Effector CD4-positive, alpha-beta T cell (primary cell): Measurements from ENCODE around the gene C4A.
"Not testable (repeated sequence)": the region's sequence is repeated elsewhere in the genome, so short reads cannot be mapped to it uniquely, and the experiment has no call there.

Experiments used
- DNase-seq: peaks from one replicate; pipeline ENCODE4 v3.0.0-alpha.2; 2020

C4A gene

DNA sequence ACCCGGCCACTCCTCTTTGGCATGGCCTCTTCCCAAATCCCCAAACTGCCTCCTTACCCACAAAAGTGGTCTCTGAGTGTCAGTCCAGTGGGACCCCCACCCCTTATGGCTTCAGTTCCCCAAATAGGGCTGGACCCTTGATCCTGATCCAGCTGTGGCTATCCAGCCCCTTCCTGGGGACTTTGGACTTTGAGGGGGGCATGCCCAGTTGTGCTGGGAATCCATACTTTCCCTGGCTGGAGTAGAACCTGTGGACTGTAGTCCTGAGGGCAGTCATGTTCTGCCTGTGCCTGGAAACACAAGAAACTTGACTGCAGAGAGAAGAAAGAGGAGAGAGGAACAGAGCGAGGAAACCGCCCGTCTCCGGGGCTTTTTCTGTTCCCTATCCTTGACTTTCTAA lies 55.3 kb downstream of the C4A start:
- not testable (repeated sequence) for DNase-seq

DNA sequence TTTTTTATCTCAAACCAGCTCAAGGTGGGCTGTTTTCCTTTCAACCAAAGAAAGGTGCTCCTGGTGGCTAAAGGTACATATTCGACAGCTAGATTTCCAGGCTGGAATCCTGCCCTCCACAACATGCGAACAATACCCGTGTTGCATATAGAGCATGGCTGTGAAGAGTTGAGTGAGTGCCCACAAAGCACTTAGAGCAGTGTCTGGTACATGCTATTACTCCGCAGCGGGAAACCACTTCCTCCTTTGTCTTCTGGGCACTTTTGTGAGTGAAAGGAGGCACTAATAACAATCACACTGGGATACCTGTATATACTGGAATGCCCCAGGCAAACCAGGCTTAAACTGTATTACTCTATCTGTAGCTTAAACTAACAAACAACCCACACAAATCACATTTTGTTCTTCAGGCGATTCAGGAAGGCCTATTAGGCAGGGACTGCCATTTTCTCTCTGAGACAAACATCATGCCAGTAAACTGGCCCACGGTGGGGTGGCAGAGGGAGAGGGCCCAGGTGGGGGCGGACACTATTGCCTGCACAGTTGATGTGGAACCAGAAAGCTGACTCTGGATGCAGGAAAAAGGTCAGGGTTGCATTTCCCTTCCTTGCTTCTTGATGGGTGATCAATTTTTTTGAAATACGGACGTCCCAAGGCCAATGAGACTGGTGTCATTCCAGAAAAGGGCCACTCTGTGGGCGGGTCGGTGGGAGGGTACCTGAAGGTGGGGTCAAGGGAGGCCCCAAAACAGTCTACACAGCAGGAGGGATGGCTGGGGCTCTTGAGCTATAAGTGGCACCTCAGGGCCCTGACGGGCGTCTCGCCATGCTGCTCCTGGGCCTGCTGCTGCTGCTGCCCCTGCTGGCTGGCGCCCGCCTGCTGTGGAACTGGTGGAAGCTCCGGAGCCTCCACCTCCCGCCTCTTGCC lies 56.0 kb downstream of the C4A start, which contains the start of gene CYP21A2:
Gene CYP21A2, plus strand, starts transcription at position 818 of the 927 bp plus-strand sequence. Its CDS starts 8 bp downstream, at position 826.
- DNase-seq: not testable (repeated sequence)

DNA sequence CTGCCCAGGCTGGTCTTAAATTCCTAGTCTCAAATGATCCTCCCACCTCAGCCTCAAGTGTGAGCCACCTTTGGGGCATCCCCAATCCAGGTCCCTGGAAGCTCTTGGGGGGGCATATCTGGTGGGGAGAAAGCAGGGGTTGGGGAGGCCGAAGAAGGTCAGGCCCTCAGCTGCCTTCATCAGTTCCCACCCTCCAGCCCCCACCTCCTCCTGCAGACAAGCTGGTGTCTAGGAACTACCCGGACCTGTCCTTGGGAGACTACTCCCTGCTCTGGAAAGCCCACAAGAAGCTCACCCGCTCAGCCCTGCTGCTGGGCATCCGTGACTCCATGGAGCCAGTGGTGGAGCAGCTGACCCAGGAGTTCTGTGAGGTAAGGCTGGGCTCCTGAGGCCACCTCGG lies 57.0 kb downstream of the C4A start:
- not testable (repeated sequence) for DNase-seq

DNA sequence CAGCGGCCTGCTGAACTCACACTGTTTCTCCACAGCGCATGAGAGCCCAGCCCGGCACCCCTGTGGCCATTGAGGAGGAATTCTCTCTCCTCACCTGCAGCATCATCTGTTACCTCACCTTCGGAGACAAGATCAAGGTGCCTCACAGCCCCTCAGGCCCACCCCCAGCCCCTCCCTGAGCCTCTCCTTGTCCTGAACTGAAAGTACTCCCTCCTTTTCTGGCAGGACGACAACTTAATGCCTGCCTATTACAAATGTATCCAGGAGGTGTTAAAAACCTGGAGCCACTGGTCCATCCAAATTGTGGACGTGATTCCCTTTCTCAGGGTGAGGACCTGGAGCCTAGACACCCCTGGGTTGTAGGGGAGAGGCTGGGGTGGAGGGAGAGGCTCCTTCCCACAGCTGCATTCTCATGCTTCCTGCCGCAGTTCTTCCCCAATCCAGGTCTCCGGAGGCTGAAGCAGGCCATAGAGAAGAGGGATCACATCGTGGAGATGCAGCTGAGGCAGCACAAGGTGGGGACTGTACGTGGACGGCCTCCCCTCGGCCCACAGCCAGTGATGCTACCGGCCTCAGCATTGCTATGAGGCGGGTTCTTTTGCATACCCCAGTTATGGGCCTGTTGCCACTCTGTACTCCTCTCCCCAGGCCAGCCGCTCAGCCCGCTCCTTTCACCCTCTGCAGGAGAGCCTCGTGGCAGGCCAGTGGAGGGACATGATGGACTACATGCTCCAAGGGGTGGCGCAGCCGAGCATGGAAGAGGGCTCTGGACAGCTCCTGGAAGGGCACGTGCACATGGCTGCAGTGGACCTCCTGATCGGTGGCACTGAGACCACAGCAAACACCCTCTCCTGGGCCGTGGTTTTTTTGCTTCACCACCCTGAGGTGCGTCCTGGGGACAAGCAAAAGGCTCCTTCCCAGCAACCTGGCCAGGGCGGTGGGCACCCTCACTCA lies 57.7 kb downstream of the C4A start:
- DNase-seq: not testable (repeated sequence)

DNA sequence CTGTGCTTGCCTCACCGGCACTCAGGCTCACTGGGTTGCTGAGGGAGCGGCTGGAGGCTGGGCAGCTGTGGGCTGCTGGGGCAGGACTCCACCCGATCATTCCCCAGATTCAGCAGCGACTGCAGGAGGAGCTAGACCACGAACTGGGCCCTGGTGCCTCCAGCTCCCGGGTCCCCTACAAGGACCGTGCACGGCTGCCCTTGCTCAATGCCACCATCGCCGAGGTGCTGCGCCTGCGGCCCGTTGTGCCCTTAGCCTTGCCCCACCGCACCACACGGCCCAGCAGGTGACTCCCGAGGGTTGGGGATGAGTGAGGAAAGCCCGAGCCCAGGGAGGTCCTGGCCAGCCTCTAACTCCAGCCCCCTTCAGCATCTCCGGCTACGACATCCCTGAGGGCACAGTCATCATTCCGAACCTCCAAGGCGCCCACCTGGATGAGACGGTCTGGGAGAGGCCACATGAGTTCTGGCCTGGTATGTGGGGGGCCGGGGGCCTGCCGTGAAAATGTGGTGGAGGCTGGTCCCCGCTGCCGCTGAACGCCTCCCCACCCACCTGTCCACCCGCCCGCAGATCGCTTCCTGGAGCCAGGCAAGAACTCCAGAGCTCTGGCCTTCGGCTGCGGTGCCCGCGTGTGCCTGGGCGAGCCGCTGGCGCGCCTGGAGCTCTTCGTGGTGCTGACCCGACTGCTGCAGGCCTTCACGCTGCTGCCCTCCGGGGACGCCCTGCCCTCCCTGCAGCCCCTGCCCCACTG lies 58.6 kb downstream of the C4A start:
- not testable (repeated sequence) for DNase-seq

DNA sequence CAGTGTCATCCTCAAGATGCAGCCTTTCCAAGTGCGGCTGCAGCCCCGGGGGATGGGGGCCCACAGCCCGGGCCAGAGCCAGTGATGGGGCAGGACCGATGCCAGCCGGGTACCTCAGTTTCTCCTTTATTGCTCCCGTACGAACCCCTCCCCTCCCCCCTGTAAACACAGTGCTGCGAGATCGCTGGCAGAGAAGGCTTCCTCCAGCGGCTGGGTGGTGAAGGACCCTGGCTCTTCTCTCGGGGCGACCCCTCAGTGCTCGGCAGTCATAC lies 59.1 kb downstream of the C4A start:
- not testable (repeated sequence) for DNase-seq

DNA sequence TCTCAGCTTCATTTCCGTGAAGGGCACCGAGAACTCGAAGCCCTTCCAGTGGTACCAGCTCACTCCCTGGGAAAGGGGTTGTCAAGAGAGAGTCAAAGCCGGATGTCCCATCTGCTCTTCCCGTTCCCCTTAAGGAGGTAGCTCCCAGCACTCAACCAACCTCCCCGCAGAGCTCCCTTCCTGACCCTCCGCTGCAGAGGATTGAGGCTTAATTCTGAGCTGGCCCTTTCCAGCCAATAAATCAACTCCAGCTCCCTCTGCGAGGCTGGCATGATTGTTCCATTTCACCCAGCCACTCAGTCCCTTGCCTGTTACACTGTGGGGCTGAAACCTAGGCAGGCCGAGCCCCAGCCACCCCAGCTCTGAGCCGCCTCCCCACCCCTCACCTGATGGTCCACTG lies 59.5 kb downstream of the C4A start:
- DNase-seq: not testable (repeated sequence)

DNA sequence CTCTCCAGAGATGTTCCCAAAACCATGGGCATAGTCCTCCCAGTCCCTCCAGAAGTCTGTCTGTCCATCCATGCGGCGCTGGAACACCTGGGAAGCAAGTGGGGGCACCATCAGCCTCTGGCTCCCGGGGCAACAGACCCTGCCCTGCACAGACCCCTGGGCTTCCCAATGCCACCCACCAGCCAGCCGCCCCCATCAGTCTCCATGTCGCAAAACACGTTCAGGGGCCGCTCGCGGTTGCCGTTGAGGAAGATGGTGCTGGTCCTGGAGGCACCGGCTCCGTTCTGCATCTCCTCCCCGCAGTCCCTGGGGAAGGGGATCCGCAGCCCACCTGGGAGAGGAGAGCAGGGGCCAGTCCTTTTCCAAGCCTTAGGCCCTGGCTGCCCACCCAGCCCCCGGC lies 60.4 kb downstream of the C4A start:
- DNase-seq: not testable (repeated sequence)

DNA sequence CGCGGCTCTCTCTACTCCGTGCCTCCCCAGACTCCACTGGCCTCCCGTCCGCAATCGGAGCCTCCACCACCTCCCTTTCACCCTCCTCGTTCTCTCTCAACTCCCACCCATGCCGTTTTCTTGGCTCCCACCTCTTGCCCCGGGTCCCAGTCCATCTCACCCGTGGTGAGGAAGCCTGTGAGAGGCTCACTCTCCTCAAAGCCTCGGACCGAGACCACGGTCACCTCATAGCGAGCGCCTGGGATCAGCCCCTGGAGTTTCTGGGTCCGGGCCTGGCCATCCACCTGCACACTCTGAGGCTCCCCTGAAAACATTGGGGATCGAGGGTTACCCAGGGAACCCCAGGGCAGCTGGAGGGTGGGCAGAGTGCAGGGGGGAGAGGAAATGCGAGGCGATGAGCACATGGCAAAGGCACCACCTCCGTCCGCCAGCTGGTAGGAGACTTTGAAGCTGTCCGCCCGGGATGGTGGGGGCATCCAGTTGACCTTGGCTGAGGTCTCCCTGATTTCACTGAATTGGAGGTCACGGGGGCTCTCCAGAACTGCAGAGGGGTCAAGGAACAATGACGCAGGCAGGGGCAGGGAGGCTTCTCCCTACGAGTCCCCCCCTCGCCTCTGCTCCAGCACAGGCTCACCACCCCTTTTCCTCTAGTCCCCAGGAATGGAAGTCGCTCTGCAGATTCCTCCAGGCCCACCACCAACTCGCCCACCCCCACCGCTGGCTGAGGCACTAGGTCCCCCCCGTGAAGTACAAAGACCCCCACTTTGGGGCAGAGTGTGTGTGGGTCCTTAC lies 61.9 kb downstream of the C4A start:
- not testable (repeated sequence) for DNase-seq

DNA sequence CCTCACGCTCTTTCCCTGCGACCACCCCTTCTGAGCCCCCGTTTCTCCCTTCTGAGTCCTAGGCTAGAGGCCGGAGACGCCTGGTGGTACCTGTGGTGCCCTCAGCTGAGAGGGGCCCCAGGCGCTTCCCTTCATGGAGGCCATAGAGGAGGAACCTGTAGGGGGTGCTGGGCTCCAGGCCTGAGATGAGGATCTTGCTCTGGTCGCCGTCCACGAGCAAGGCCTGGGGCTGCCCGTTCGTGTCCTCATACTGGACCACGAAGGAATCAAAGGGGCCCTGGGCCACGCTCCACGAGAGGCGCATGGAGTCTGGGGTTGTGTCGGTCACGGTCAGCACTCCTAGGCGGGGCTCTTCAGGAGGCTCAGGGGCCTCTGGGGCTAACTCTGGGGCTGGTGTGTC lies 63.1 kb downstream of the C4A start:
- DNase-seq: not testable (repeated sequence)

DNA sequence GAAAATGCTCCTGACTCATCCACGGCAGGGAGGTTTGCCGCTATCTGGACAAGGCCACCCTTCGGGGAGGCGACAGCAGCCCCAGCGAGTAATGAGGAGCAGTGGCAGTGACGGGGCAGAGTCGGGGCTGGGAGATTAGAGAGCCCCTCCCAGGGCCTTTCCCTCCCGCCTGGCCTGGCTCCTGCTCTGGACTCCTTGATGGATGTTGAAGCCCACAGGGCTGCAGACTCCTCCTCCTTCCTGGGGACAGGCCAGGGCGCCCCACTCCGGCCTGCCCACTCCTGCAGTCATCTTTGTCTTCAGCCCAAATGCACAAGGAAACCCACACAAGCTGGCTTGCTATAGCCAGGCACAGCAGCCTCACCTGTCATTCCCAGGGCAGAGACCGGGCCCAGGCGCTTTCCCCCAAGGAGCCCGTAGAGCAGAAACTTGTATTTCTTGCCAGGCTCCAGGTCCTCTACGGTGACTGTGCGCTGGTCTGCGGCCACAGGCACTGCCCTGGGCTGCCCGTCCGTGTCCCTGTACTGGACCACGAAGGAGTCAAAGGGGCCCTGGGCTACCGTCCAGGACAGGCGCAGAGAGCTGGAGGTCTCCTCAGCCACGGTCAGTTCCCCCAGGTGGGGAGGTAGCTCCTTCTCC lies 64.1 kb downstream of the C4A start:
- DNase-seq: no peak

DNA sequence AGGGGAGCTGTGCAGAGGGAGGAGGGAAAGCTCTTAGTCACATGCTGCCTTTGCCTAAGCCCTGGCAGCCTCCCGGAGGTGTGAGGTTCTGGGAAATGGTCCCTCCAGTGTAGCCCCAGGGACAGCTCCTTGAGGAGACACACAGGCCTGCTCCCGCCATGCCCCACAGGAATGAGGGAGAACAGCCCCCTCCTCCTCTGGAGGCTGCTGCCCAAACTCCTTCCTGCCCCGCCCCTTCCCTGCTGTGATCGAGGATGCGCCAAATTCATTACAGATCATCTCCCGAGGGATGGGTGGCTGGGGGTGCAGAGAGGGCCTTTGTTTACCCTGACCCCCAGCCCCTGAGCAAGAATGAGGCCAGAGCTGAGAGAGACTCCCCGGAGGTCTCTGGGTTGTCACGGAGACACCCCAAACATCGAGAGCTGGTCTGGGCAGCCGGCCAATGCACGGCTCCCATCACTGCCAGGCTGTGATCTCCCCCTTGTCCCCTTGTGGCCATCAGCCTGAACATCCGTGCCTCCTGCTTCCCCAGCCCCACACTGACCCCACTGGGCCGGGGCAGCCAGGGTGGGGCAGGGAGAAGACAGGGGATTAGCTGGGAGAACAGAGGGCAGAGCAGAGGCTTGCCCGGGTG lies 64.7 kb downstream of the C4A start:
- DNase-seq: no peak

DNA sequence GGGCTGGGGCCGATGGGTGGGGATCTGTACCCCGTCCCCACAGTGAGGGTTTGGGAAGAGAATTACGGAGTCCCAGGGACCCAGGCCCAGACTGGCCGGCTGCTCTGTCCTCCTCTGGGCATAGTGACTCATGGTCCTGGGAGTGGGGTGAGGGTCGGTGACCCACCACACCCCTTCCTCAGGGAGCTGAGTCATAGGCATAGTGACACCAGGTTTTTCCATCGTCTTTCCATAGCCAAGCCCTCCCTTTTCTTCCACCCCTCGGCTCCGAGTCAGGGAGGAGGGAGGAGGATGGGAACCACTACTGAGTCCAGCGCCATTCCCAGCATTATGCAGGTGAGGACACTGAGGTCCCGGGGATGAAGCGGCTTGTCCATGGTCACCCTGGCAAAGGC lies 65.2 kb downstream of the C4A start:
- no peak for DNase-seq

DNA sequence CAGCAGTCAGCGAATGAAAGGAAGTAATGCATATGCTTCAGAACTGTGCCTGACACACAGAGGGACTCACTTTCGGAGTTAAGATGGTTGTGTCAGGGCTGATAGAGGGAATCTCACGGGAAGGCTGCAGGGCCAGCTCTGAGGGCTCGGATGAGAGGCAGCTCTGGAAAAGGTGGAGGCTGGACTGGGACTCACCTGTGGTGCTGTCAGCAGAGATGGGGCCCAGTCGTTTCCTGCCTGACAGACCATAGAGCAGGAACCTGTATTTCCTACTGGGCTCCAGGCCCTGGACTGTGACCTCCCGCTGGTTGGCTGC lies 65.6 kb downstream of the C4A start:
- DNase-seq: no peak

DNA sequence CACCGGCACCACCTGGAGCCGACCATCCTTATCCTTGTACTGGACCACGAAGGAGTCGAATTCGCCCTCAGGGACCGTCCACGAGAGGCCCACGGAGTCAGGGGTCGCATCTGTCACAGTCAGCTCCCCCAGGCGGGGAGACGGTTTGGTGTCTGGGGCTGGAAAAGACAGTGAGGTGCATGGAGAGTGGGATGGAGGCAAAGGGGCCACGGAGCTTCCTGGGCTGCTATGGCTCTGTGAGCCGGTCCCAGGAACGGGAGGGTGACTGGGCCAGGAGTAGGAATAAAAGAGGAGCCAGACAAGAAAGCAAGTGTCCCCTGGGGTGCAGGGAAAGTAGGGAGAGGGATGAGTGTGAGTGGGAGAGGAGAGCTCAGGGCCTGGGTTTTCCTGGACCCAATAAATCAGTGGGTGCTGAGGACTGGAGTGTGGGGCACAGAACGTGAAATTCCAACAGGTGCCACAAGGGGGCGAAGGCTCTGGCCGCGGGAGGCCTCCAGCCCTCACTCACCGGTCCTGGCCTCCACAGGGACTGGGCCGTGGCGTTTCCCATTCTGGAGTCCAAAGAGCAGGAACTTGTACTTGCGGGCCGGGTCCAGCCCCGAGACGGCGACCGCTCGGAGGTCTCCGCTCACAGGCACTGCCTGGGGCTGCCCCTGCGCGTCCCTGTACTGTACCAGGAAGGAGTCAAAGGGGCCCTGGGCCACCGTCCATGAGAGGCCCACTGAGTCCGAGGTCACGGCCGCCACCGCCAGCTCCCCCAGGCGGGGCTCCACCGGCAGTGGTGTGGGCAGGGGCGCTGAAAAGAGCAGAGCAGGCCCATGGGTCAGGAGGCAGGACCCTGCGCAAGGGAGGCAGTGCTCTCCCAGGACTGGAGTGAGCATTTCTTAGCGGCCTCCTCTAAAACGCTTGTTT lies 66.3 kb downstream of the C4A start:
- peak; percentile 54 for DNase-seq

DNA sequence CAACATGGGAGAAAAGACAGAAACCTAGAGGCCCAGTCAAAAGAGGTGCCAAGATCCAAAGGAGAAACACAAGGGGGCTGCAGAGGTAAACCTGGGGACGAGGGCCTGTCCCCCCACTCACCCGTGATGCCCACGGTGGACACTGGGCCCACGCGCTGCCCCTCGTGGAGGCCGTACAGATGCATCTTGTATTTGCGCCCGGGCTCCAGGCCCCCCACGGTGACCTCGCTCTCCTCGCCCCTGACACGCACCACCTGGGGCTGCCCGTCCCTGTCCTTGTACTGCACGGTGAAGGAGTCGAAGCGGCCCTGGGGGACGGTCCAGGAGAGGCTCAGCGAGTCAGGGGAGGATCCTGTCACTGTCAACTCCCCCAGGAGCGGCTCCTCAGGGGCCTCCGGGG lies 67.3 kb downstream of the C4A start:
- not testable (repeated sequence) for DNase-seq

DNA sequence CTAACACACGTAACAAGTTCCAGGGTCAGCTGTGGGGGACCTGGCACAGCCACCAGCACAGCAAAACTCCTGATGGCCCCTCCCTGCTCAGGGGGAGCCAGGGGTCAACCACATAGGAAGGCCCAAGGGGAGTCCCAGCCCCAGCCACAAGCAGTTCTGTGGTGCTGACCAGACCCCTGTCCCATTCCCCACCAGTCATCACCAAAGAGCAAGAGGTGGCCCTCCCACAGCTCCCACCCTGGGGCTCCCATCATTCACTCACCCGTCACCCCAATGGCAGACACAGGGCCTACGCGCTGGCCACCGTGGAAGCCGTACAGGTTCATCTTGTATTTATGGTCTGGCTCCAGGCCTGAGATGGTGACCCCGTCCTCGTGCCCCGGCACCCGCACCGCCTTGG lies 67.9 kb downstream of the C4A start:
- DNase-seq: not testable (repeated sequence)

DNA sequence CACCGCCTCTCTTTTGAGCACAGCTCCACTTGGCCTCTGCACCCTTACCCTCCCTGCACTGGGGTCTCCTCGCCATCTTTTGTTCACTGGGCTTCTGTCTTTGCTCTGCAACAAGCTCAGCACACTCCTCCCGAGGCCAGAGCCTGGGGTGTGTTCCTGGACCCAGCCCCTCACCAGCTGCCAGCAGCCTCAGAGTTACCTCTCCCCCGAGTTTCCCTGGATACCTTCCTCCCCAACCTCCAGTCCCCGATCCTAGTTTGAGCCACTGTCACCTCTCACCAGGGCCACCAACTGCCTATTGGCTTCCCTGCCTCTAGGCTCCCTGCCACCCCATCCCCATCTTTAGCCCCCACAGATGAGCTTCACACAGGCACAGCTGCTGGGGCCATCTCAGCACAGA lies 68.7 kb downstream of the C4A start:
- DNase-seq: no peak
